Measurements from ENCODE around the gene FADS3.

Gene FADS3

GRCh38 chr11:61896665-61897386 lies 5.5 kb upstream of the FADS3 start:
- peaks cover 8% of the 10 kb centered on the region for H3K27me3 ChIP-seq (ENCODE audit: insufficient read depth, insufficient read length)
- H3K36me3 ChIP-seq (ENCODE audit: insufficient read depth, insufficient read length, low read length), result no peaks in the 10 kb centered on the region
- TF ChIP-seq ZNF274 (IDR thresholded peaks at IDR 0.05; ENCODE audit: low read depth, low read length) (no peak), YY1 (IDR thresholded peaks at IDR 0.05; ENCODE audit: insufficient read depth, insufficient read length) (no peak), SUZ12 (IDR thresholded peaks at IDR 0.05; ENCODE audit: extremely low read depth, insufficient read depth, insufficient read length) (no peak)
- peak overlapping the region; percentile 15 for H3K9ac ChIP-seq (ENCODE audit: insufficient read length, low read depth)
- no peak overlapping the region for H3K4me3 ChIP-seq (ENCODE audit: insufficient read length, low read depth)
- H3K9me3 ChIP-seq (ENCODE audit: insufficient read depth, low read length), result no peaks in the 10 kb centered on the region
- no peak for DNase-seq (ENCODE audit: low read depth, low spot score)
- H3K4me1 ChIP-seq (ENCODE audit: insufficient read depth, insufficient read length), result peaks cover 13% of the 10 kb centered on the region

DNA sequence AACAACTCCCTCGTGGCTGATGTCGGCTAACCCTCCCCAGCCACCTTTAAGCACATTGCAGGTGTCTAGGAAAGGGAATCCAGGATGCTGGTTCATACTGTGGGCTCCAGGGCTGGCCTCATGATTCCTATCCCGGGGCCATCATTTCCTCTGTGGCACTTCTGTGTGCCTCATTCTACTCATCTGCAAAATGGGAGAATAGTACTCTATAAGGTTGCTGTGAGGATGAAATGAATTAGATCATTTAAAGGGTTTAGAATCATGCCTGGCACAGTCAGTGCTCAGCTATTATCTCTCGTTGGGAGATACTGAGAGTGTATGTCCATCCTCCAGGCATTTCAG lies 4.3 kb upstream of the FADS3 start:
- H3K9ac ChIP-seq (ENCODE audit: insufficient read length, low read depth), result no peak overlapping the region
- H3K4me1 ChIP-seq (ENCODE audit: insufficient read depth, insufficient read length), result peaks cover 14% of the 10 kb centered on the region
- H3K36me3 ChIP-seq (ENCODE audit: insufficient read depth, insufficient read length, low read length), result no peaks in the 10 kb centered on the region
- no peaks in the 10 kb centered on the region for H3K9me3 ChIP-seq (ENCODE audit: insufficient read depth, low read length)
- DNase-seq (ENCODE audit: low read depth, low spot score), result no peak
- H3K27me3 ChIP-seq (ENCODE audit: insufficient read depth, insufficient read length), result peaks cover 8% of the 10 kb centered on the region
- TF ChIP-seq YY1 (IDR thresholded peaks at IDR 0.05; ENCODE audit: insufficient read depth, insufficient read length) (no peak), ZNF274 (IDR thresholded peaks at IDR 0.05; ENCODE audit: low read depth, low read length) (no peak), SUZ12 (IDR thresholded peaks at IDR 0.05; ENCODE audit: extremely low read depth, insufficient read depth, insufficient read length) (no peak)
- H3K4me3 ChIP-seq (ENCODE audit: insufficient read length, low read depth), result no peak overlapping the region

DNA sequence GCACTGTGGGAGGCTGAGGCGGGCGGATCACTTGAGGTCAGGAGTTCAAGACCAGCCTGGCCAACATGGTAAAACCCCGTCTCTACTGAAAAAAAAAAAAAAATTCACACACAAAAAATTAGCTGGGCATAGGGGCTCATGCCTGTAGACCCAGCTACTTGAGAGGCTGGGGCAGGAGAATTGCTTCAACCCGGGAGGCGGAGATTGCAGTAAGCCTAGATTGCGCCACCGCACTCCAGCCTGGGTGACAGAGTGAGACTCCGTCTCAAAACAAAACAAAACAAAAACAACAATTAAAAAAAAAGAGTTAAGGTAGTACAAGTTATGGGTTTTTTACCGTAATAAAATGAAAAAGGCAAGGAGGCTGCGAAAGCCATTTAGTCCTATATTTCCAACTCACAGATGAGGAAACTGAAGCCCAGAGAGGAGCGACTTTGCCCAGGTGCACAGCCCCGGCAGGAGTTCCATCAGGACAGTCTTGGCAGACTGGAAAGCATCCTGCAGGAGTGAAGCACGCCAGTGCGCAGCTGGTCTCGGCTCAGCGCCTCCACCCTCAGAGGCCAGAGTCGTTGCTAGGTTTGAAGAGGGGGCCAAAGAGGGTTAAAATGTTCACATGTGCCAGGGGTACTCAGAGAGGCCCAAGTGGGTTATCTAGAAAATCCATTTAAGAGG lies 3.8 kb upstream of the FADS3 start:
- Histone ChIP-seq H3K9me3 (ENCODE audit: insufficient read depth, low read length) (no peaks in the 10 kb centered on the region), H3K36me3 (ENCODE audit: insufficient read depth, insufficient read length, low read length) (no peaks in the 10 kb centered on the region), H3K9ac (ENCODE audit: insufficient read length, low read depth) (no peak overlapping the region), H3K4me1 (ENCODE audit: insufficient read depth, insufficient read length) (peaks cover 18% of the 10 kb centered on the region), H3K27me3 (ENCODE audit: insufficient read depth, insufficient read length) (peaks cover 8% of the 10 kb centered on the region), H3K4me3 (ENCODE audit: insufficient read length, low read depth) (no peak overlapping the region)
- DNase-seq (ENCODE audit: low read depth, low spot score), result no peak
- TF ChIP-seq SUZ12 (IDR thresholded peaks at IDR 0.05; ENCODE audit: extremely low read depth, insufficient read depth, insufficient read length), result no peak
- no peak for TF ChIP-seq YY1 (IDR thresholded peaks at IDR 0.05; ENCODE audit: insufficient read depth, insufficient read length)
- no peak for TF ChIP-seq ZNF274 (IDR thresholded peaks at IDR 0.05; ENCODE audit: low read depth, low read length)

GRCh38 chr11:61893981-61894380 lies 2.6 kb upstream of the FADS3 start:
- Histone ChIP-seq H3K9ac (ENCODE audit: insufficient read length, low read depth) (no peak overlapping the region), H3K4me1 (ENCODE audit: insufficient read depth, insufficient read length) (peaks cover 19% of the 10 kb centered on the region), H3K9me3 (ENCODE audit: insufficient read depth, low read length) (no peaks in the 10 kb centered on the region), H3K36me3 (ENCODE audit: insufficient read depth, insufficient read length, low read length) (no peaks in the 10 kb centered on the region), H3K4me3 (ENCODE audit: insufficient read length, low read depth) (no peak overlapping the region), H3K27me3 (ENCODE audit: insufficient read depth, insufficient read length) (peaks cover 8% of the 10 kb centered on the region)
- TF ChIP-seq ZNF274 (IDR thresholded peaks at IDR 0.05; ENCODE audit: low read depth, low read length) (no peak), SUZ12 (IDR thresholded peaks at IDR 0.05; ENCODE audit: extremely low read depth, insufficient read depth, insufficient read length) (no peak), YY1 (IDR thresholded peaks at IDR 0.05; ENCODE audit: insufficient read depth, insufficient read length) (no peak)
- no peak for DNase-seq (ENCODE audit: low read depth, low spot score)

- H3K4me1 ChIP-seq (ENCODE audit: insufficient read depth, insufficient read length), result peaks cover 12% of the 10 kb centered on the region
- peak overlapping the region; percentile 84 for H3K4me3 ChIP-seq (ENCODE audit: insufficient read length, low read depth)
- peaks cover under 1% of the 10 kb centered on the region for H3K36me3 ChIP-seq (ENCODE audit: insufficient read depth, insufficient read length, low read length)
- peak overlapping the region; percentile 57 for H3K9ac ChIP-seq (ENCODE audit: insufficient read length, low read depth)
- 0 out of 2 replicates have a peak, but pooled peaks cover under 1% of the 10 kb centered on the region for H3K9me3 ChIP-seq (ENCODE audit: insufficient read depth, low read length)
- H3K27me3 ChIP-seq (ENCODE audit: insufficient read depth, insufficient read length), result peaks cover 8% of the 10 kb centered on the region
- no peak for TF ChIP-seq YY1 (IDR thresholded peaks at IDR 0.05; ENCODE audit: insufficient read depth, insufficient read length)
- no peak for TF ChIP-seq SUZ12 (IDR thresholded peaks at IDR 0.05; ENCODE audit: extremely low read depth, insufficient read depth, insufficient read length)
- TF ChIP-seq ZNF274 (IDR thresholded peaks at IDR 0.05; ENCODE audit: low read depth, low read length), result no peak
- DNase-seq (ENCODE audit: low read depth, low spot score), result no peak
Measured at GRCh38 chr11:61892085-61892370, 683 bp upstream of the FADS3 start.

GRCh38 chr11:61890529-61891330 lies 615 bp downstream of the FADS3 start:
- Histone ChIP-seq H3K4me3 (ENCODE audit: insufficient read length, low read depth) (peak overlapping the region; percentile 84), H3K9me3 (ENCODE audit: insufficient read depth, low read length) (peaks cover 6% of the 10 kb centered on the region; the same call in 1 of the 2 replicates), H3K36me3 (ENCODE audit: insufficient read depth, insufficient read length, low read length) (peaks cover 4% of the 10 kb centered on the region), H3K4me1 (ENCODE audit: insufficient read depth, insufficient read length) (peaks cover 14% of the 10 kb centered on the region), H3K9ac (ENCODE audit: insufficient read length, low read depth) (peak overlapping the region; percentile 91), H3K27me3 (ENCODE audit: insufficient read depth, insufficient read length) (peaks cover 8% of the 10 kb centered on the region)
- no peak for DNase-seq (ENCODE audit: low read depth, low spot score)
- TF ChIP-seq SUZ12 (IDR thresholded peaks at IDR 0.05; ENCODE audit: extremely low read depth, insufficient read depth, insufficient read length) (no peak), ZNF274 (IDR thresholded peaks at IDR 0.05; ENCODE audit: low read depth, low read length) (no peak), YY1 (IDR thresholded peaks at IDR 0.05; ENCODE audit: insufficient read depth, insufficient read length) (no peak)

DNA sequence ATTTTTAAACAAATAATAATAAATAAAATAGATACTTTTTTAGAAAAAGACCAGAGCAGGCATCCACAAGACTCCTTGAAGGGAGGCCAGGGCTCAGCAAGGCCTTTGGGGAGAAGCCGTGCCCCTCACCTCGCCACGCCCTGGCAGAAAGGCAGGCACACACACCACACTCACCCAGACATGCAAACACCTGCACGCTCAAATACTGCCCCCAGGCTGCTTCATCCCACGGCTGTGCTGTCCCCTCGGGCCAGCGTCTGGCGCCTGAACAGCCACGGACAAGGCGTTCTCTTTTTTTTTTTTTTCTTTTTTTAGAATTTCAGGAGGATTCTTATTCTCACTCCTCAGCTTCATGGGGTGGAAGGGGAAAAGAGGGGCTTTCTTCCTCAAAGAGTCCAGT lies 1.5 kb downstream of the FADS3 start:
- TF ChIP-seq ZNF274 (IDR thresholded peaks at IDR 0.05; ENCODE audit: low read depth, low read length), result no peak
- TF ChIP-seq YY1 (IDR thresholded peaks at IDR 0.05; ENCODE audit: insufficient read depth, insufficient read length), result no peak
- no peak for TF ChIP-seq SUZ12 (IDR thresholded peaks at IDR 0.05; ENCODE audit: extremely low read depth, insufficient read depth, insufficient read length)
- H3K9me3 ChIP-seq (ENCODE audit: insufficient read depth, low read length), result peaks cover 6% of the 10 kb centered on the region; the same call in 1 of the 2 replicates
- peaks cover 21% of the 10 kb centered on the region for H3K4me1 ChIP-seq (ENCODE audit: insufficient read depth, insufficient read length)
- peak overlapping the region; percentile 91 for H3K9ac ChIP-seq (ENCODE audit: insufficient read length, low read depth)
- peaks cover 4% of the 10 kb centered on the region for H3K36me3 ChIP-seq (ENCODE audit: insufficient read depth, insufficient read length, low read length)
- peaks cover 8% of the 10 kb centered on the region for H3K27me3 ChIP-seq (ENCODE audit: insufficient read depth, insufficient read length)
- no peak for DNase-seq (ENCODE audit: low read depth, low spot score)
- peak overlapping the region; percentile 84 for H3K4me3 ChIP-seq (ENCODE audit: insufficient read length, low read depth)

Measured in NT2/D1 (cell line).